Subcutaneous adipose tissue (tissue), 4 donors: ENCODE measurements around the gene SULT1A1. TPM values are rescaled to one million over a fixed set of nuclear protein-coding genes. Genes with fewer than 3 reads are reported as not detected.
"Not testable (repeated sequence)": the region's sequence is repeated elsewhere in the genome, so short reads cannot be mapped to it uniquely, and the experiment has no call there.

Experiments used
- CTCF ChIP-seq: fragments of 450-650 bp; IDR thresholded peaks from one replicate; pipeline ENCODE4 v1.5.1; 2016; ENCODE audit warnings: low read depth, mild to moderate bottlenecking, control low read depth, antibody characterized with exemption, moderate library complexity
- total RNA-seq, 4 donors: library from RNA; depleted of rRNA; stranded (reverse); fragments of >200 nt; gene quantifications; one replicate each; pipeline ENCODE4 v1.1.0, GENCODE V29; 2016

Gene SULT1A1
- 10 to 100 TPM; 15.8 to 51.3 (median 35.4) TPM for total RNA-seq

GRCh38 chr16:28609631-28610594 is at the start of gene SULT1A1:
Gene SULT1A1 (minus strand): TSS chr16:28610044. CDS start chr16:28608855, 1,189 bp downstream.
- TF ChIP-seq CTCF: no peak

- not testable (repeated sequence) for TF ChIP-seq CTCF
Observed at GRCh38 chr16:28637765-28638164, 27.9 kb upstream of the SULT1A1 start, which contains the start of gene NPIPB8. Gene NPIPB8 (plus strand): TSS chr16:28638065. CDS start chr16:28638361, 296 bp downstream.

GRCh38 chr16:28623172-28623711 is 13.4 kb upstream of the SULT1A1 start:
- TF ChIP-seq CTCF: no peak

GRCh38 chr16:28621481-28622155 is 11.8 kb upstream of the SULT1A1 start:
- no peak for TF ChIP-seq CTCF

- TF ChIP-seq CTCF: no peak
Observed at GRCh38 chr16:28617874-28618273, 8.0 kb upstream of the SULT1A1 start.

GRCh38 chr16:28616636-28617035 is 6.8 kb upstream of the SULT1A1 start:
- no peak for TF ChIP-seq CTCF
